HG03469 (cell line): Measurements from ENCODE around the gene FMO2.

Source experiments
- ATAC-seq: cut with Tn5 transposase; IDR thresholded peaks from one replicate; pipeline ENCODE4 v1.9.1; 2021; ENCODE audit warnings: mild to moderate bottlenecking, moderate library complexity, moderate number of reproducible peaks; ENCODE audit not compliant: unreplicated experiment

The FMO2 gene

GRCh38 chr1:171174560-171175294, 10.4 kb upstream of the FMO2 start:
- ATAC-seq: no peak

- ATAC-seq: no peak
Observed at GRCh38 chr1:171177261-171177660, 7.8 kb upstream of the FMO2 start.

- ATAC-seq: no peak
Observed at GRCh38 chr1:171179318-171180227, 5.5 kb upstream of the FMO2 start.

GRCh38 chr1:171180670-171181069, 4.4 kb upstream of the FMO2 start:
- no peak for ATAC-seq

GRCh38 chr1:171188388-171189266, 3.5 kb downstream of the FMO2 start:
- no peak for ATAC-seq

GRCh38 chr1:171191992-171192391, 6.9 kb downstream of the FMO2 start:
- ATAC-seq: no peak

GRCh38 chr1:171195767-171196166, 10.7 kb downstream of the FMO2 start:
- no peak for ATAC-seq

GRCh38 chr1:171196351-171196750, 11.3 kb downstream of the FMO2 start:
- ATAC-seq: no peak

- ATAC-seq: no peak
Observed at GRCh38 chr1:171198081-171198480, 13.0 kb downstream of the FMO2 start.

- no peak for ATAC-seq
Observed at GRCh38 chr1:171204296-171204695, 19.2 kb downstream of the FMO2 start.

- ATAC-seq: no peak
Observed at GRCh38 chr1:171206204-171206977, 21.3 kb downstream of the FMO2 start.

GRCh38 chr1:171206978-171207355, 21.9 kb downstream of the FMO2 start:
- no peak for ATAC-seq

- ATAC-seq: no peak
Observed at GRCh38 chr1:171207377-171207776, 22.3 kb downstream of the FMO2 start.

- no peak for ATAC-seq
Observed at GRCh38 chr1:171210355-171210754, 25.3 kb downstream of the FMO2 start.

- ATAC-seq: no peak
Observed at GRCh38 chr1:171212607-171213351, 27.7 kb downstream of the FMO2 start.

GRCh38 chr1:171213559-171214454, 28.7 kb downstream of the FMO2 start:
- ATAC-seq: no peak

GRCh38 chr1:171217658-171218443, 32.8 kb downstream of the FMO2 start:
- ATAC-seq: no peak

- no peak for ATAC-seq
Observed at GRCh38 chr1:171218661-171219060, 33.6 kb downstream of the FMO2 start.
